GM21717 (cell line): ENCODE results near the gene AKAP10.
"Not testable (repeated sequence)": the region's sequence is repeated elsewhere in the genome, so short reads cannot be mapped to it uniquely, and the experiment has no call there.

Source experiments
- ATAC-seq: cut with Tn5 transposase; IDR thresholded peaks from one replicate; pipeline ENCODE4 v1.9.1; 2021; ENCODE audit warnings: mild to moderate bottlenecking, moderate library complexity; ENCODE audit not compliant: unreplicated experiment

Gene AKAP10

GRCh38 chr17:19933628-19934027 lies 44.0 kb downstream of the AKAP10 start:
- no peak for ATAC-seq

DNA sequence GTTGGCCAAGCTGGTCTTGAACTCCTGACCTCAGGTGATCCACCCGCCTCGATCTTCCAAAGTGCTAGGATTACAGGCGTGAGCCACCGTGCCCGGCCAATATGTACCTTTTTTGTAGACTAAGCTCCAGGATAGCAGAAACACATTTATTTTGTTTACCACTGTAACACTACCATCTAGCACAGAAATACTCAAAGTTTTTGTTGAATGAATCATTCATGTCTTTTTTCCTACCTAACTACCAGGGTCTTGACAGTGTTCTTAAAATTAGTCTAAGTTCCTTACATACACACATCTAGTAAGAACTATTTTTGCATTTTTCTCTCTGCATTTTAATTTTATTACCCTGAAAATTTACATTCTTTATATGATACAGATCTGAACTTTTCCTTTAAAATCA lies 44.4 kb downstream of the AKAP10 start:
- ATAC-seq: no peak

- no peak for ATAC-seq
These were observed 49.3 kb downstream of the AKAP10 start for GRCh38 chr17:19928299-19928698.

GRCh38 chr17:19915245-19915978 lies 62.2 kb downstream of the AKAP10 start:
- ATAC-seq: no peak

DNA sequence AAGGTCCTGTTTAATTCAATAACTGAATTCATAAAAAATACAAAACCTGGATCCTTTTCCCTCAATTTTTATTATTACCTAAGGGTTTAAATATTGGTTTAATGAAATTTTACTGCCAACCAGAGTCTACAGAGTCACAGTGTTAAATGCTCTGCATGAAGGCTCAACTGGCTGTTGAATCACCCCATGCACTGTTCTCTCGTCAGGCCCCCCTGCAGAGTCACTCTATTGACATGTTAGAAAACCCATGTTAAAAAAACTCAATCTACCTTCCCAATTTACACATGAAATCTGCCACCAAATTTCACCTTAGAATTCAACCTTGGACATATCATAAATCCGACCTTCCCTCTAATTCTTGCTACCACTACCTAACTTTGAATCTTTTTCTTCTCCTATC lies 66.6 kb downstream of the AKAP10 start:
- no peak for ATAC-seq

DNA sequence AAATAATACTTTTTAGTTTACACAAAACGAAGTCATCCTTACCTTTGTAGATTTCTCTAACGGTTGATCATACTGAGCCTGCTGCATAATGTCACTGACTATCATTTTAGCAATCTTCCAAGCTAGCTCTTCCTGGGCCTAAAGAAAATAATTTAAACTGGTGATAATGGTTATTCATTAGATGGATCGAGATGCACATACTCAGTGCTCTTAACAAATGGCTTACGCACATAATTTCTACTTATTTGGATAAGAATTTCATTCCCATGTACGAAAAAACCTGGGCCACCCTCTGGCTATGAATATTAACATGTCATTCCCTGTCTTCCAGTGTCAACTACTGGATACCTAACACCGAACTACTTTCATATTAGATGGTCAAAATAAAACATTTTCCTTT lies 68.5 kb downstream of the AKAP10 start:
- no peak for ATAC-seq

DNA sequence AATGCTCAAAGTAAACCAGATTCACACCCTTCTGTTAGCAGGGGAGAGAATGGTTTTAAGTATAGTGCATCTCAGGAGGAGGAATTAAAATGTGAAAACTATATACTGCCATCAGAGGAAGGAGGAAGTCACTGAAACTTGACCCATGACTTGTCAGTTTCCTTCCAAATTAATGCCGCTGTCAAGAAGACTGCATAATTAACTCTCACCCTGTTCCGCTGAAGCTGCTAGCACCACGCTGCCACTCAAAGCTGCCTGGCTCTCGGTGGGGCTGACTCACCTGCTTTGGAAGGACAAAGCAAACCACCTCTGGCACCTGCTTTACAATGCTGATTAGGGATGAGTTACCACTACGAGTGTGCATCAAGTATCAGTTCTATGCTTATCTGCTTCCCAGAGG lies 72.1 kb downstream of the AKAP10 start:
- ATAC-seq: no peak

DNA sequence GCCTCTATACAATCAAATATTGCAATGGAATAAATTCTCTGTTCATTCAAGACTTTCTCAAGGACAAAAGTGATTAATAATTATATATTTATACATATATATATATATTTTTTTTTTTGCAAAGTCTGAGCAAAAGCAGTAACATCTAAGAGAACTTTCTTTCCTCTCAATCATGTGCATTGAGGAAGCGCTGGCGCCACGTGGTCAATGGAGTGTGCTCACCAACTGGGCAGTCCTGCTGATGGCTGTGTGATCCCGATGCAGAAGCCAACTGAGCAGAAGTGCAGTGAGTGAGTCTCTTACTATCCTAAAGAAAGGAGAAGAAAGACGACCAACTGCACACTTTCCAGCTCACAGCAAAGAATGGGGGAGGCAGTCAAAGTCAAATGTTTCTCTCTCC lies 72.7 kb downstream of the AKAP10 start:
- no peak for ATAC-seq

DNA sequence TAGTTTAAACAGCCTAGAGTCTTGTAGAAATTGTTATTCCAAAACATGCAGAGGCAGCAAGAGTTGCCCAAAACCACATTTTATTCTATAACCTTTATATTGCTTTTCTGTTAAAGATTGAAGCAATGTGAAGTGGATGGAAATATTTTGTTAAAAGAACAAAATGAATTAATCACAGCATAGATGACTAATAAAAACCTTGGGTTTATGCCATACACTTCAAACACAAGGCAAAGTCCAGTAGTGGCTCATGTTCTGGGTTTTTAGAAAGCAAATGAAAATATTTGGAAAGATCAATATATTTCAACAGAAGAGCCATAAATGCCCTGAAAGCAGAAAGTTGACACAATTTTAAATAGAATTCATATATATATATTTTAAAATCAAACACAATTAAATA lies 73.2 kb downstream of the AKAP10 start:
- no peak for ATAC-seq

- no peak for ATAC-seq
These were observed 76.8 kb downstream of the AKAP10 start for GRCh38 chr17:19900809-19901208.

DNA sequence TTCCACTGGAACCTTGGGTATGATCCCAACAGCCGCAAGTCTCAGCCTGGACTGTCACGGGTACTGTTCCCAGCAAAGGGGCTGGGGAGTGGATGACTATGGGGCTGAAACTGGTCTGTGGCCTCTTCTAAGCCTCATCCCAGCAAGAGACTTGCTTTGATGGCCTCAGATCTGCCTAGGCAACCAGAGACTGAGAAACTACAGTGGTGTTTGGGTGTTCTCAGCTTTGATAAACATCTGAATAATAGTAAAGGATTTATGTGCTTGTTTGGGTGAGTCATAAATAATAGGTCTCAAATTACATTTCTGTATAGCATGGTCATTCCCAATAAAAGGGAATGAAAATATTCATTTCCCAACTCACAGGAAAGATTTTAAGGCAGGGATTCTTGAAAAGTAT lies 79.7 kb downstream of the AKAP10 start:
- ATAC-seq: no peak

GRCh38 chr17:19897090-19897837 lies 80.4 kb downstream of the AKAP10 start:
- ATAC-seq: no peak

DNA sequence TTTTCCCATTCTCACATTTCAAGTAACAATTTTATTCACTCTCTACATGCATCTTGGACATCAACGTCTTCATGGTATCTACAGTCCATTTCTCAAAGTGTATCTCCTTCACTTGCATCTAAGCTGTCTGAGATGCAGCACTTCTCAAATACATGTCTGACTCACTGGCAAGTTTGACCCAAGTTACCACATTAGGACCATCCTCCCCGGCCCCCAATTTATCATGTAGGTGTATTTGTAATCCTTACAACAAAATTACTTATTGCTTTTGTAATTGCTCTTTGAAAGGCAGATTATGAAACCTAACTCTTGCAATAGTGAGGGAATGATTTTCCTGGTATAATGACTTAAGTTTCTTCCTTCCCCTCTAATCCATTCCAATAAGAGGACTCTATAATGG lies 80.9 kb downstream of the AKAP10 start:
- no peak for ATAC-seq

DNA sequence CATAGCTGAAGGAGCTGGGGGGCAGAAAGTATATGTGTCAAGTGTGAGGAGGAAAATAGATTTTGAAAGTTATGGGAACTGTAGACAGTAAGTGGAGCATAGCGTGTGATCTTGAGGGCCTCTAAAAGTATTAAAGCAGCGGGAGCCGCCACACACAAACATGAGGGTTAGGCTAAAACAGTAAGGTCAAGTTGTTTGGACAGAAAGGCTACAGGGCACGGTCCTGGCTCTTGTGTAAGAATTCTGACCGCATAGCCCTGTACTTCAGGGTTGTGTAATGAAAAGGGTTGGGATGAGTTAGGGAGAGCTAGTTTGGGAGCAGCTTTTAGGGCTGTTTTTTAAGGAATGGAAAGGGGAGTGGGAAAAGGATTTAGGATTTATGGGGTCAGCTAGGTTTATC lies 87.1 kb downstream of the AKAP10 start:
- ATAC-seq: not testable (repeated sequence)

DNA sequence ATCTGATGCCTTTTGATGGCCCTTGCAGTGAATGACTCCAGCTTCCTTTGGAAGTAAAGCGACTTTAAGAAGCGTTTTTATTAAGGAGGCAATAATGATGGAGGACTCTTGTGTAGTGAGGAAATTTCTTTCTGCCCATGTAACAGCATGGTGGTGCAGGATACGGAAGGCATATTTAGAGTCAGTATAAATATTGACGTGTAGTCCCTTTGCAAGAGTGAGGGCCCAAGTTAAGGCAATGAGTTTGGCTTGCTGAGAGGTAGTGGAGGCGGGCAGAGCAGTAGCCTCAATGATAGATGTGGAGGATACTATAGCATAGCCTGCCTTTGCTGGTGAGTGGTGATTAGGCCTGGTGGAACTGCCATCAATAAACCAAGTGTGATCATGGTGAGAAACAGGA lies 87.6 kb downstream of the AKAP10 start:
- not testable (repeated sequence) for ATAC-seq

DNA sequence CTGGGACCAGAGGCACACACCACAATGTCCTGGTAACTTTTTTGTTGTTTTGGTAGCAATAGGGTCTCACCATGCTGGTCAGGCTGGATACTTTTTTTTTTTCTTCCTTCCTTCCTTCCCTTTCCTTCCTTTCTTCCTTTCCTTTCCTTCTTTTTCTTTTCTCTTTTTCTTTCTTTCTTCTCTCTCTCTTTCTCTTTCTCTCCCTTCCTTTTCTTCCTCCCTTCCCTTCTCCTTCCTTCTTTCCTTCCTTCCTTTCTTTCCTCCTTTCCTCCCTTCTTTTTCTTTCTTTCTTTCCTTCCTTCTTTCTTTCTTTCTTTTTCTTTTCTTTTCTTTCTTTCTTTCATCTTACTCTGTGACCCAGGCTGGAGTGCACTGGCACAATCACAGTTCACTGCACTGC lies 91.5 kb downstream of the AKAP10 start:
- no peak for ATAC-seq

- ATAC-seq: no peak
These were observed 94.0 kb downstream of the AKAP10 start for GRCh38 chr17:19883537-19884215.

GRCh38 chr17:19880393-19880792 lies 97.2 kb downstream of the AKAP10 start:
- no peak for ATAC-seq

- ATAC-seq: no peak
These were observed 100.2 kb downstream of the AKAP10 start for GRCh38 chr17:19877364-19877945.

DNA sequence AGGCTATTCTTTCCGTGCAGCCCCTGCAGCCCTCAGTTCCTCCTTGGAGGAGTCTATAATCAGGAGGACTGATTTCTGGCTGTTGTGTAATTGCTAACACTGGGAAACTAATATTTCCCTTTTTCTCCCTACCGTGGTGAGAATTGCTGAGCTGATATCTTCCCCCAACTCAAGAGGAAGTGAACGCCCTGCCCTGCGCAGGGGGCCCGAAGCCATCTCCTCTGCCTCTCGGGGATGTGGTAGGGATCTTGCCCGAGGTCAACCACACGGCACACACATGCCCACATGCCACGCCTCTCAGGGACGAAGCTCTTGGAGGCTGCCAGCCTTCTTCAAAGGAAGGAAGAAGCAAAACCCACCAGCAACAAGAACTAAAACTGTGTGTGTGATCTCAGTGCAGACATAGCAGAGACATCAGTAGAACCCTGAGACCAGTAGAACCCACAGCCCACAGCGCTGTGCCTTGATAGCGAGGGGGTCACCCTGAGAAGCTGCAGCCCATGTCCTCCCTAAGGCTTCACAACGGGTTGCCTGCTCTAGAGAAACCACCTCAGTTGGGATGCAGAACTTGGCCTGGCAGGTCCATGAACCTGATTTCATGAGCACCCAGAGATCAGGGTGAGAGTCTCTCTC lies 101.0 kb downstream of the AKAP10 start:
- ATAC-seq: no peak

- ATAC-seq: no peak
These were observed 103.4 kb downstream of the AKAP10 start for GRCh38 chr17:19874256-19874655.
